ENCODE measurements around the gene DCP1A. TPM values are rescaled to one million over a fixed set of nuclear protein-coding genes. Genes with fewer than 3 reads are reported as not detected.
"Not testable (repeated sequence)": the region's sequence is repeated elsewhere in the genome, so short reads cannot be mapped to it uniquely, and the experiment has no call there.

DCP1A gene
- 7.2 and 10.7 TPM in 2 replicates for total RNA-seq

GRCh38 chr3:53347261-53348064 lies at the start of gene DCP1A:
Gene DCP1A (minus strand): TSS chr3:53347543. CDS start chr3:53347517, 26 bp downstream.
- peak; percentile 98 to 99 for DNase-seq (ENCODE audit: low read depth in 2 of 2)

GRCh38 chr3:53384465-53385423 lies 37.4 kb upstream of the DCP1A start:
- no peak for DNase-seq (ENCODE audit: low read depth in 2 of 2)

GRCh38 chr3:53382106-53382505 lies 34.8 kb upstream of the DCP1A start:
- DNase-seq (ENCODE audit: low read depth in 2 of 2): no peak

- no peak for DNase-seq (ENCODE audit: low read depth in 2 of 2)
Observed at GRCh38 chr3:53380306-53380705, 33.0 kb upstream of the DCP1A start.

- DNase-seq (ENCODE audit: low read depth in 2 of 2): no peak
Observed at GRCh38 chr3:53379898-53380297, 32.6 kb upstream of the DCP1A start.

GRCh38 chr3:53377794-53378193 lies 30.5 kb upstream of the DCP1A start:
- no peak for DNase-seq (ENCODE audit: low read depth in 2 of 2)

- DNase-seq (ENCODE audit: low read depth in 2 of 2): no peak
Observed at GRCh38 chr3:53376679-53377078, 29.3 kb upstream of the DCP1A start.

GRCh38 chr3:53375019-53375418 lies 27.7 kb upstream of the DCP1A start:
- peak; percentile 63 to 79 for DNase-seq (ENCODE audit: low read depth in 2 of 2)

GRCh38 chr3:53370719-53371118 lies 23.4 kb upstream of the DCP1A start:
- DNase-seq (ENCODE audit: low read depth in 2 of 2): not testable (repeated sequence)

GRCh38 chr3:53361852-53362251 lies 14.5 kb upstream of the DCP1A start:
- no peak for DNase-seq (ENCODE audit: low read depth in 2 of 2)

- DNase-seq (ENCODE audit: low read depth in 2 of 2): no peak
Observed at GRCh38 chr3:53357458-53357857, 10.1 kb upstream of the DCP1A start.

GRCh38 chr3:53354945-53355498 lies 7.7 kb upstream of the DCP1A start:
- peak in 1 of 2 donors; percentile 30 for DNase-seq (ENCODE audit: low read depth in 2 of 2)

GRCh38 chr3:53353202-53353601 lies 5.9 kb upstream of the DCP1A start:
- no peak for DNase-seq (ENCODE audit: low read depth in 2 of 2)

- DNase-seq (ENCODE audit: low read depth in 2 of 2): peak in 1 of 2 donors; percentile 56
Observed at GRCh38 chr3:53350652-53351051, 3.3 kb upstream of the DCP1A start.

- DNase-seq (ENCODE audit: low read depth in 2 of 2): not testable (repeated sequence)
Observed at GRCh38 chr3:53348118-53348517, 775 bp upstream of the DCP1A start.

- no peak for DNase-seq (ENCODE audit: low read depth in 2 of 2)
Observed at GRCh38 chr3:53346922-53347260, 452 bp downstream of the DCP1A start.

GRCh38 chr3:53346514-53346913 lies 829 bp downstream of the DCP1A start:
- DNase-seq (ENCODE audit: low read depth in 2 of 2): peak; percentile 47 to 70

GRCh38 chr3:53342353-53342752 lies 5.0 kb downstream of the DCP1A start:
- peak in 1 of 2 donors; percentile 45 for DNase-seq (ENCODE audit: low read depth in 2 of 2)

GRCh38 chr3:53337167-53337940 lies 10.0 kb downstream of the DCP1A start:
- no peak for DNase-seq (ENCODE audit: low read depth in 2 of 2)

GRCh38 chr3:53334742-53335141 lies 12.6 kb downstream of the DCP1A start:
- DNase-seq (ENCODE audit: low read depth in 2 of 2): no peak

- no peak for DNase-seq (ENCODE audit: low read depth in 2 of 2)
Observed at GRCh38 chr3:53331871-53332270, 15.5 kb downstream of the DCP1A start.

Data from lung microvascular endothelial cell (primary cell).